ENCODE data around the gene ZNF467.

GRCh38 chr7:149735779-149736477 is 37.5 kb downstream of the ZNF467 start:
- TF ChIP-seq ZFP30 (CRISPR knock-in tag; IDR thresholded peaks at IDR 0.05) (no peak), CSRNP3 (CRISPR knock-in tag; IDR thresholded peaks at IDR 0.05) (no peak), TSHZ2 (CRISPR knock-in tag; IDR thresholded peaks at IDR 0.05) (no peak), ARNTL (CRISPR knock-in tag; IDR thresholded peaks at IDR 0.05; ENCODE audit: borderline replicate concordance, low read depth) (no peak), SNAI2 (CRISPR knock-in tag; IDR thresholded peaks at IDR 0.05) (no peak), PATZ1 (CRISPR knock-in tag; IDR thresholded peaks at IDR 0.05; ENCODE audit: borderline replicate concordance) (no peak), CREB5 (CRISPR knock-in tag; IDR thresholded peaks at IDR 0.05; ENCODE audit: low read depth) (no peak), POU6F1 (CRISPR knock-in tag; IDR thresholded peaks at IDR 0.05; ENCODE audit: borderline replicate concordance, low read depth) (no peak), ZNF565 (CRISPR knock-in tag; conservative IDR thresholded peaks at IDR 0.05; ENCODE audit: low read depth) (no peak), ESRRG (CRISPR knock-in tag; IDR thresholded peaks at IDR 0.05) (no peak)

Data from SK-N-SH treated with all-trans-retinoic acid at 6 μM for 48 hours (cell line).